Superior temporal gyrus (tissue), 1 donor: ENCODE results near the gene LRRTM2.
"Not testable (repeated sequence)": the region's sequence is repeated elsewhere in the genome, so short reads cannot be mapped to it uniquely, and the experiment has no call there.

ENCODE experiments used
- DNase-seq: peaks from one replicate; pipeline ENCODE4 v3.0.0-alpha.2; 2016; ENCODE audit errors: extremely low spot score

LRRTM2 gene

GRCh38 chr5:138841531-138841930 is 33.6 kb downstream of the LRRTM2 start:
- DNase-seq = no peak

GRCh38 chr5:138840103-138840502 is 35.0 kb downstream of the LRRTM2 start:
- no peak for DNase-seq

- no peak for DNase-seq
Measured at GRCh38 chr5:138837160-138837559, 38.0 kb downstream of the LRRTM2 start.

GRCh38 chr5:138834853-138835252 is 40.3 kb downstream of the LRRTM2 start:
- DNase-seq = not testable (repeated sequence)

GRCh38 chr5:138833726-138834480 is 41.2 kb downstream of the LRRTM2 start:
- no peak for DNase-seq

- DNase-seq = no peak
Measured at GRCh38 chr5:138833080-138833479, 42.1 kb downstream of the LRRTM2 start.

- no peak for DNase-seq
Measured at GRCh38 chr5:138832218-138832617, 42.9 kb downstream of the LRRTM2 start.

- no peak for DNase-seq
Measured at GRCh38 chr5:138831703-138832102, 43.4 kb downstream of the LRRTM2 start.

GRCh38 chr5:138829341-138829740 is 45.8 kb downstream of the LRRTM2 start:
- no peak for DNase-seq

GRCh38 chr5:138828556-138828955 is 46.6 kb downstream of the LRRTM2 start:
- DNase-seq = no peak

GRCh38 chr5:138824924-138825863 is 49.9 kb downstream of the LRRTM2 start:
- DNase-seq = peak; percentile 48

- DNase-seq = no peak
Measured at GRCh38 chr5:138824516-138824915, 50.6 kb downstream of the LRRTM2 start.

- no peak for DNase-seq
Measured at GRCh38 chr5:138820695-138821094, 54.4 kb downstream of the LRRTM2 start.

- DNase-seq = no peak
Measured at GRCh38 chr5:138819081-138819480, 56.1 kb downstream of the LRRTM2 start.
